HG02763 (cell line): ENCODE data around the gene POLR3B.

Source experiments
- ATAC-seq: cut with Tn5 transposase; IDR thresholded peaks from one replicate; pipeline ENCODE4 v1.9.1; 2021; ENCODE audit warnings: mild to moderate bottlenecking, moderate library complexity; ENCODE audit not compliant: unreplicated experiment

The POLR3B gene

GRCh38 chr12:106412563-106412962 is 55.0 kb downstream of the POLR3B start:
- ATAC-seq: no peak

- no peak for ATAC-seq
Observed at GRCh38 chr12:106415134-106415533, 57.6 kb downstream of the POLR3B start.

- no peak for ATAC-seq
Observed at GRCh38 chr12:106416273-106416672, 58.7 kb downstream of the POLR3B start.

GRCh38 chr12:106417926-106418910 is 60.7 kb downstream of the POLR3B start:
- no peak for ATAC-seq

- no peak for ATAC-seq
Observed at GRCh38 chr12:106418970-106419369, 61.4 kb downstream of the POLR3B start.

- no peak for ATAC-seq
Observed at GRCh38 chr12:106423291-106423690, 65.7 kb downstream of the POLR3B start.

GRCh38 chr12:106425061-106425702 is 67.6 kb downstream of the POLR3B start:
- no peak for ATAC-seq

GRCh38 chr12:106427917-106428316 is 70.4 kb downstream of the POLR3B start:
- no peak for ATAC-seq

GRCh38 chr12:106428384-106428783 is 70.8 kb downstream of the POLR3B start:
- no peak for ATAC-seq

GRCh38 chr12:106429043-106429552 is 71.5 kb downstream of the POLR3B start:
- no peak for ATAC-seq

- ATAC-seq: no peak
Observed at GRCh38 chr12:106429636-106430035, 72.1 kb downstream of the POLR3B start.

GRCh38 chr12:106431839-106432411 is 74.4 kb downstream of the POLR3B start:
- ATAC-seq: no peak

GRCh38 chr12:106433055-106433454 is 75.5 kb downstream of the POLR3B start:
- no peak for ATAC-seq

- ATAC-seq: no peak
Observed at GRCh38 chr12:106434526-106434925, 77.0 kb downstream of the POLR3B start.

- no peak for ATAC-seq
Observed at GRCh38 chr12:106436164-106436563, 78.6 kb downstream of the POLR3B start.

GRCh38 chr12:106442575-106442974 is 85.0 kb downstream of the POLR3B start:
- ATAC-seq: no peak

- ATAC-seq: no peak
Observed at GRCh38 chr12:106445053-106445452, 87.5 kb downstream of the POLR3B start.

- ATAC-seq: no peak
Observed at GRCh38 chr12:106445959-106446358, 88.4 kb downstream of the POLR3B start.

GRCh38 chr12:106446419-106447092 is 89.0 kb downstream of the POLR3B start:
- no peak for ATAC-seq

GRCh38 chr12:106452309-106452708 is 94.8 kb downstream of the POLR3B start:
- no peak for ATAC-seq

GRCh38 chr12:106455111-106455510 is 97.6 kb downstream of the POLR3B start:
- ATAC-seq: no peak
